GM12875 (cell line): ENCODE measurements around the gene ANKRD13A.

Source experiments
- H3K4me3 ChIP-seq: one replicate; pipeline ENCODE4 v1.5.1; 2011; ENCODE audit warnings: low read depth, low read length, control low read depth
- TF ChIP-seq, protein P1 (sequence below): IDR thresholded peaks from 2 replicates; pipeline ENCODE4 v1.5.1; 2011; ENCODE audit warnings: low read depth, mild to moderate bottlenecking, control low read depth, inconsistent platforms, low read length, moderate library complexity, borderline replicate concordance; ENCODE audit not compliant: insufficient read depth

ANKRD13A gene

GRCh38 chr12:110015132-110015531 is 15.9 kb downstream of the ANKRD13A start:
- no peak overlapping the region for H3K4me3 ChIP-seq

DNA sequence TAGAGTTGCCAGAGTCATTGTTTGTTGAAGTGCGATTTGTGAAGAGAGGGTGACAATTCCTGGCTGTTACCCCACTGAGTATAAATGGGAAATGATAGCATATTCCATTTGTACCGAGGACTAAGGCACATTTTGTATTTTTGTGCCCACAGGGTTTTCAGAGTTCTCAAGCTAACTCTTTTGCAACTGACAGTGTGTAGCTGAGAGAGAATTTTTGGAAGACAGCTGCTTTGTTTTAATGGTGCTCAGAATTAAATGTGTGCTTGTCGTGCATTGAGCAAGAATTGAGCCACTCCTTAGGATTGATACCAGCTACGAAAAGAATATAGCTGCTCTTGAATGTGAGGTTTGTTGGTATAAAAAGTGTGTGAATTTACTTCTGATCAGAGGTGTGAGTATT is 21.7 kb downstream of the ANKRD13A start:
- no peak overlapping the region for H3K4me3 ChIP-seq
- TF ChIP-seq, protein P1, sequence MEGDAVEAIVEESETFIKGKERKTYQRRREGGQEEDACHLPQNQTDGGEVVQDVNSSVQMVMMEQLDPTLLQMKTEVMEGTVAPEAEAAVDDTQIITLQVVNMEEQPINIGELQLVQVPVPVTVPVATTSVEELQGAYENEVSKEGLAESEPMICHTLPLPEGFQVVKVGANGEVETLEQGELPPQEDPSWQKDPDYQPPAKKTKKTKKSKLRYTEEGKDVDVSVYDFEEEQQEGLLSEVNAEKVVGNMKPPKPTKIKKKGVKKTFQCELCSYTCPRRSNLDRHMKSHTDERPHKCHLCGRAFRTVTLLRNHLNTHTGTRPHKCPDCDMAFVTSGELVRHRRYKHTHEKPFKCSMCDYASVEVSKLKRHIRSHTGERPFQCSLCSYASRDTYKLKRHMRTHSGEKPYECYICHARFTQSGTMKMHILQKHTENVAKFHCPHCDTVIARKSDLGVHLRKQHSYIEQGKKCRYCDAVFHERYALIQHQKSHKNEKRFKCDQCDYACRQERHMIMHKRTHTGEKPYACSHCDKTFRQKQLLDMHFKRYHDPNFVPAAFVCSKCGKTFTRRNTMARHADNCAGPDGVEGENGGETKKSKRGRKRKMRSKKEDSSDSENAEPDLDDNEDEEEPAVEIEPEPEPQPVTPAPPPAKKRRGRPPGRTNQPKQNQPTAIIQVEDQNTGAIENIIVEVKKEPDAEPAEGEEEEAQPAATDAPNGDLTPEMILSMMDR, result no peak

More at GRCh38 chr12:110015132-110015531, 15.9 kb downstream of the ANKRD13A start:
- TF ChIP-seq, protein P1, result no peak

DNA sequence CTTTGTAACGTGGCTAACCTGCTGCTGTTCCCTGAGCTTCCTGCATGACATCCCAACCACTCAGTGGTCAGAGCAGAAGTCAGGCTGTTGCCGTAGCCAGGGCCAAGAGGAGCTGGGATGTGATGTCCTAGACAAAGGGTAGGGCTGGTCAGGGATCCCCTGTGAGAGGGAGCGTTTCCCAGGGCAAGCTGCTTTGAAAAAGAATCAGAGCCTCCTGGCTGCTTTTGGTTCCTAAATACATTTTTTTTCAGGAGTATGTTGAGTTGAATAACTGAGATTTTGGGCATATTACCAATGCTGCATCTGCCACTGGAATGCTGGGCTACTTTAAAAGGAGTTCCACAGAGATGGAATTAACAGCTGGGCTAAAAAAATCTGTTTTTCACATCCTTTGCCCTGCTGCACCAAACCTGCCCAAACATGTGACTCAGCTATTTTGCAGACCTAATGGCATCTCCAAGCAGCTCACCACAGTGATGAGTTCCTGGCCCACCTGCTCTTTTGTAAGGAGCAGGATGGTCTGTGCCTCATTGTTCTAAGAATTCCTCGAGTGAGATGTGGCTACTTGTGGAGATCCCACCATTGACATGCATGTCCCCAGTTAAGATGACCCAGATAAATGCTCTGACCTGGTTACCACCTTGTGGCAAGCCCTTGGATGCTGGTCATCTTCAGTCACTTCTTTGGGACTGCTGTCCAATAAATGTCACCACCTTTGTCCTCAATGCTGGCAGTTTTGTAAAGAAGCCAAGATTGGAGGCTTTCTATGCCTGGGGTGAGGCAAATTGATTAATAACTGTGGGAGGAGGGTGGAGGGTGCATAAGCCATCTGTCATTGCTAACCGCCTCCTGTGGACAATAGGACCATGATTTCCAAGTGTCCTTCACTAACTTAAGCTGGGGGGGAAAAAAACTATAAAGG is 24.1 kb downstream of the ANKRD13A start:
- no peak overlapping the region for H3K4me3 ChIP-seq
- TF ChIP-seq, protein P1, result no peak

GRCh38 chr12:110024051-110024450 is 24.8 kb downstream of the ANKRD13A start:
- TF ChIP-seq, protein P1, result no peak
- no peak overlapping the region for H3K4me3 ChIP-seq

DNA sequence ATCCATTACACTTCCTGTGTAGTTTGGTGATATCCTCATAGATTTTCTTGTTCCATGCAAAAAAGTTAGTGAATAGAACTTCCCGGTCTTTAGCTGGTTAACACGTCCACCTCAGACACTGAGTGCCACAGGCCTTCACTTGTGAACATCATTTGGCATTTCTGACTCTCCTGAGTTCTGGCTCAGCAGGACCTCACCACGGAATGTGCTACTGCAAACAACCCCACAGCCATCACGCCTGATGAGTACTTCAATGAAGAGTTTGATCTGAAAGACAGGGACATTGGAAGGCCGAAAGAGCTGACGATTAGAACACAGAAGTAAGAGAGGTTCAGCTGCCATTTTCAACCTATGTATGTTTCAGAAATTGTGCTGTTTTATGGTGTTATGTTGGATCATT is 29.1 kb downstream of the ANKRD13A start:
- TF ChIP-seq, protein P1, result no peak
- H3K4me3 ChIP-seq, result no peak overlapping the region

DNA sequence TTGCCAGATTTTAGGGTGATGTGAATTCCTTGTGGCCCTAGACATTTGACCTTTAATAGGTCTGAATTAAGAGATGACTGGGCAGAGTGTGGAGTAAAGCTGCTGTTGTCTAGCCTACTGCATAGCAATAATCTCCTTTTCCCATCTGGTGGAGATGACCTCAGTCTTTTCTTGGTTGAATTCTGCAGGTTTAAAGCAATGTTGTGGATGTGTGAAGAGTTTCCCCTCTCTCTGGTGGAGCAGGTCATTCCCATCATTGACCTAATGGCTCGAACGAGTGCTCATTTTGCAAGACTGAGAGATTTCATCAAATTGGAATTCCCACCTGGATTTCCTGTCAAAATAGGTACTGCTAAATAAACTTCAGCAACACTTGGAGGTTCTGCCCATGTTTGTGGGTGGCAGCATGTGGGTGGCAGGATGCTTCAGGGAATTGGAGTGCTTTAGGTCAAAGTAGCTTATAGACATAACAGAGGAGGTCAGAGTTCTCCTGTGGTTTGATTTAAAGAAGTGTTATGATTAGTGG is 30.1 kb downstream of the ANKRD13A start:
- TF ChIP-seq, protein P1, result no peak
- H3K4me3 ChIP-seq, result no peak overlapping the region

GRCh38 chr12:110033888-110034287 is 34.7 kb downstream of the ANKRD13A start:
- no peak overlapping the region for H3K4me3 ChIP-seq
- TF ChIP-seq, protein P1, result no peak
